Measurements from ENCODE around the gene NCOR2.

Gene NCOR2

GRCh38 chr12:124520907-124521306 lies 46.5 kb downstream of the NCOR2 start:
- no peak for FAIRE-seq

- no peak for FAIRE-seq
These were observed 47.1 kb downstream of the NCOR2 start for GRCh38 chr12:124520265-124520701.

- no peak for FAIRE-seq
These were observed 47.7 kb downstream of the NCOR2 start for GRCh38 chr12:124519746-124520145.

- FAIRE-seq: peak; percentile 87
These were observed 49.1 kb downstream of the NCOR2 start for GRCh38 chr12:124518051-124518932.

Data from G401.6 (cell line).